Thyroid gland (tissue), 4 donors: Measurements from ENCODE around the gene PIK3CG. TPM values are rescaled to one million over a fixed set of nuclear protein-coding genes. Genes with fewer than 3 reads are reported as not detected.

Source experiments
- DNase-seq, 2 donors: peaks; one replicate each; pipeline ENCODE4 v3.0.0-alpha.2; 2019
- H3K27ac ChIP-seq, 3 donors: fragments of 200-600 bp; sonication (generic); 1 replicate in 2 of 3; 2 replicates in 1 of 3; pipeline ENCODE4 v1.5.1; 2016 to 2019; ENCODE audit warnings: mild to moderate bottlenecking in 1 of 3, moderate library complexity in 1 of 3
- H3K27me3 ChIP-seq: fragments of 200-600 bp; sonication (generic); one replicate; pipeline ENCODE4 v1.5.1; 2019
- H3K36me3 ChIP-seq, 2 donors: fragments of 200-600 bp; sonication (generic); one replicate each; pipeline ENCODE4 v1.5.1; 2016 to 2019
- H3K4me1 ChIP-seq, 2 donors: fragments of 200-600 bp; sonication (generic); one replicate each; pipeline ENCODE4 v1.5.1; 2017 to 2019
- H3K4me3 ChIP-seq, 3 donors: fragments of 200-600 bp; sonication (generic); replicated peaks in 1 of 3; 1 replicate in 2 of 3; 2 replicates in 1 of 3; pipeline ENCODE4 v1.5.1; 2016; ENCODE audit warnings: mild to moderate bottlenecking in 1 of 3
- H3K9me3 ChIP-seq: fragments of 200-600 bp; sonication (generic); one replicate; pipeline ENCODE4 v1.5.1; 2017
- POLR2A ChIP-seq, 2 donors: fragments of 450-650 bp; IDR thresholded peaks; one replicate each; pipeline ENCODE4 v1.6.1; 2017; ENCODE audit warnings: antibody characterized with exemption in 2 of 2, mild to moderate bottlenecking in 2 of 2, moderate library complexity in 1 of 2
- WGBS, 2 donors: methylation state at CpG; one replicate each; pipeline ENCODE4 v1.1.5; 2017; 5-methylcytosine and 5-hydroxymethylcytosine counted together
- intact Hi-C: fragments of 100-400 bp; cut with DNase I; formaldehyde crosslinking; loops from one replicate; pipeline ENCODE4 v1.15.1; 2023
- total RNA-seq, 4 donors: library from RNA; depleted of rRNA; stranded (reverse); fragments of >200 nt; gene quantifications; one replicate each; pipeline ENCODE4 v1.2.3, GENCODE V29; 2016
- TF ChIP-seq, protein P1 (sequence below), 6 experiments: fragments of 200-600 bp in 3 of 6; fragments of 450-650 bp in 3 of 6; sonication (generic) in 3 of 6; IDR thresholded peaks; one replicate each; pipeline ENCODE4 v1.5.1; 2016 to 2019; ENCODE audit warnings: antibody characterized with exemption in 6 of 6, mild to moderate bottlenecking in 2 of 6, inconsistent platforms in 1 of 6, moderate library complexity in 1 of 6

The PIK3CG gene
- total RNA-seq, 4 donors from 2014 or later = 2.2 to 4.3 (median 2.5) TPM

DNA sequence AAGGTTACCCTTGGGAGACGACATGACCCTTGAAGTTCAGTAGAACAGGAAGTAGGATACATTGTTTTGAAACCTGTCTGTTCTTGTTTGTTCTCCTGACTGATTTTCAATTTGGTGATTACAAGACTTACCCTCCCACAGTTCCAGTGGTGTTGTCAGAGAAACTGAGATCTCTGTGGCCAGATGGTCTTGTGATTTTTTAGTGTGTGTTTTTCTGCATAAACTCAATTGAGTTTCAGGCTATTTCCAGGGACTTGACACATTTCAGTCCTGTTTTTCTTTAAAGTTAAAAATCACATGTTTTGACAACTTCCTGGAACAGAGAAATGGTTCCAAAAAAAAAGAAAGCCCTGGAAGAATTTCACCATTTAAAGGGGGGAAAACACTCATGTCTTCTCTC lies 22.3 kb downstream of the PIK3CG start:
- intact Hi-C loops = no loop called here
- WGBS, 2 donors = 35 to 43% methylated on average over 1 of the region's 1 CpG
- no peaks in the 10 kb centered on the region for H3K36me3 ChIP-seq
- no peaks in the 10 kb centered on the region for H3K4me1 ChIP-seq
- no peaks in the 10 kb centered on the region for H3K27me3 ChIP-seq
- no peak for TF ChIP-seq POLR2A (IDR thresholded peaks at IDR 0.05)
- TF ChIP-seq, protein P1, sequence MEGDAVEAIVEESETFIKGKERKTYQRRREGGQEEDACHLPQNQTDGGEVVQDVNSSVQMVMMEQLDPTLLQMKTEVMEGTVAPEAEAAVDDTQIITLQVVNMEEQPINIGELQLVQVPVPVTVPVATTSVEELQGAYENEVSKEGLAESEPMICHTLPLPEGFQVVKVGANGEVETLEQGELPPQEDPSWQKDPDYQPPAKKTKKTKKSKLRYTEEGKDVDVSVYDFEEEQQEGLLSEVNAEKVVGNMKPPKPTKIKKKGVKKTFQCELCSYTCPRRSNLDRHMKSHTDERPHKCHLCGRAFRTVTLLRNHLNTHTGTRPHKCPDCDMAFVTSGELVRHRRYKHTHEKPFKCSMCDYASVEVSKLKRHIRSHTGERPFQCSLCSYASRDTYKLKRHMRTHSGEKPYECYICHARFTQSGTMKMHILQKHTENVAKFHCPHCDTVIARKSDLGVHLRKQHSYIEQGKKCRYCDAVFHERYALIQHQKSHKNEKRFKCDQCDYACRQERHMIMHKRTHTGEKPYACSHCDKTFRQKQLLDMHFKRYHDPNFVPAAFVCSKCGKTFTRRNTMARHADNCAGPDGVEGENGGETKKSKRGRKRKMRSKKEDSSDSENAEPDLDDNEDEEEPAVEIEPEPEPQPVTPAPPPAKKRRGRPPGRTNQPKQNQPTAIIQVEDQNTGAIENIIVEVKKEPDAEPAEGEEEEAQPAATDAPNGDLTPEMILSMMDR (IDR thresholded peaks at IDR 0.05) = no peak
- no peak for DNase-seq
- no peak overlapping the region for H3K27ac ChIP-seq
- H3K4me3 ChIP-seq = no peak overlapping the region
- H3K9me3 ChIP-seq = no peaks in the 10 kb centered on the region

DNA sequence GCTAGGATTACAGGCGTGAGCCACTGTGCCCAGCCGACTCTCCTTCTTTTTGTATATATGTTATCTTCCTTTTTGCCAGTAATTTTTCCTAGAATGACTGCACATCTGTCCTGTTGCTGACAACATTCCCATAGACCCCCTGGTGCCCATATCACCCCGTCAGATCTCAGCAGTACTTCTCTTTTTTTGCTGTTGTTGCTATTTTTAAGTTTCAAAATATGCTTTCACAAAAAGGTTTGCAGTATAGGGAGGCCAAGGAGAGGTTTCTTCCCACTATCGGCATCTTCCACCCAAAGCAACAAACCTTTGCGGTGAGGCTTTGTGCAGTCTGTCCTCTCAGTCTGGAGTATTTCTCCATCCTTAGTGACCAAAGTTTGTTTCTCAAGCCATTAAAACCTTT lies 23.1 kb downstream of the PIK3CG start:
- no peaks in the 10 kb centered on the region for H3K36me3 ChIP-seq
- H3K4me3 ChIP-seq = no peak overlapping the region
- intact Hi-C loops = no loop called here
- H3K4me1 ChIP-seq = no peaks in the 10 kb centered on the region
- H3K9me3 ChIP-seq = no peaks in the 10 kb centered on the region
- no peak for TF ChIP-seq POLR2A (IDR thresholded peaks at IDR 0.05)
- TF ChIP-seq, protein P1 (IDR thresholded peaks at IDR 0.05) = no peak
- no peak overlapping the region for H3K27ac ChIP-seq
- no peaks in the 10 kb centered on the region for H3K27me3 ChIP-seq
- no peak for DNase-seq
- WGBS, 2 donors = 92 to 95% methylated on average over 5 of the region's 5 CpGs

DNA sequence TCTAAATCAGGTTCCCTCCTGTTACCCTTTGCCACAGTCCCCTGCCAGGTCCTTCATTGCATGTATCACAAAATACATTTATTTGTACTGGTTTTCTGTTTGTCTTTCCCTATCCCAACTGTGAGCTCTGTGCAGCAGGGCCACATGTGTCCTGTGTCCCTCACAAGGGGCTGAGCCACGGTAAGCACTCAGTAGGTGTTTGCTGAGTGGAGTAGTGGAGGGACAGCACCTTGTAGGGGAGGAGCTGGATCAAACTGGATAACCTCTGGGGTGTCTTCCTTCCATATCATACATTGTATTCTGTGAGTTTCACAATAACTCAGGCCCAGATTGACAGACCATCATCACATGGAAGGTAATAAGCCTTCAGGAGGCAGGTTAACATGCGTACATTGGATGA lies 25.9 kb downstream of the PIK3CG start:
- DNase-seq = no peak
- intact Hi-C loops = no loop called here
- H3K9me3 ChIP-seq = no peaks in the 10 kb centered on the region
- 95 to 98% methylated on average over 2 of the region's 2 CpGs for WGBS, 2 donors
- no peak for TF ChIP-seq POLR2A (IDR thresholded peaks at IDR 0.05)
- TF ChIP-seq, protein P1 (IDR thresholded peaks at IDR 0.05) = no peak
- H3K4me1 ChIP-seq = peaks cover 0 to 3% of the 10 kb centered on the region in 2 donors
- H3K27ac ChIP-seq = no peak overlapping the region
- no peak overlapping the region for H3K4me3 ChIP-seq
- no peaks in the 10 kb centered on the region for H3K27me3 ChIP-seq
- no peaks in the 10 kb centered on the region for H3K36me3 ChIP-seq

DNA sequence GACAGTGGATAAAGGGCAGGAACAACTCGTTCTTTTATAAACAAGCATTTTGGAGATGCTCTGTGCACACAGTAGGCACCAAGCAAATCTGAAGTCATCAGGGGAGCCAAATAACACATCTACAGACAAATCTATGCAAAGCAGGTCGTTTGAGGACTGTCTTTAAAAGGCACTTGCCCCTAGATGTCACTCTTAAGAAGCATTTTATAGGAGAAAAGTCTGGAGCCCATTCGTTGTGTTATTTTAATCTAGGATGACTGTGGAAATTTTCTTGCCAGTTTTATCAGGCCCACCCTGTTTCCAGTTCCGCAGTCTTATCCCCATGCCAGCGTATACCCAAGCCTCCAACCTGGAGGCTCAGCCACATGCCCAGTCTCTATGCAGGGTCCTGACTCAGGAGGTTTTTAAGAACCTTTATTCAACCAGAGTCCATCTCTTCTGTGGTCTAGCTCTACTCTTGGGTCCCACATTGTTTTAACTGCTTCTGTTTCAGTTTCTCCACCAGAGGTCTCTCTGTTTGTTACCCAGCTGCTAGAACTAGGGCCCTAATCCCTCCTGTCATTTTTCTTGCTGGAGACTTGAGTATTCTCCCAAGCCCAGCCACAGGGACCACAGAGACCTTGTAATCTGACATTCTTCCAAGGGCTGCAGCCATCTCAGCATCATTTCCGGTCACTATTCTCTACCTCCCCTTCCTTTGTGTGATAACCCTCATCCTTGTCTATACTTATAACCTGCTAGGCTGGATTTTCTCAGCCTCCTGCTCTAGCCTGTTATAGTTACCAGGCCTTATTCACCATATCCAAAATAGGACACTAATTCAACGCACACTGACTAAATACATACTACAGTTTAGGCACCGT lies 26.7 kb downstream of the PIK3CG start:
- Histone ChIP-seq H3K4me1 (peaks cover 3% of the 10 kb centered on the region in 2 donors), H3K9me3 (no peaks in the 10 kb centered on the region), H3K27me3 (no peaks in the 10 kb centered on the region), H3K36me3 (no peaks in the 10 kb centered on the region), H3K4me3 (no peak overlapping the region), H3K27ac (no peak overlapping the region)
- WGBS, 2 donors = 71 to 72% methylated on average over 8 of the region's 8 CpGs
- no peak for DNase-seq
- intact Hi-C loops = no loop called here
- TF ChIP-seq, protein P1 (IDR thresholded peaks at IDR 0.05) = no peak
- TF ChIP-seq POLR2A (IDR thresholded peaks at IDR 0.05) = no peak

DNA sequence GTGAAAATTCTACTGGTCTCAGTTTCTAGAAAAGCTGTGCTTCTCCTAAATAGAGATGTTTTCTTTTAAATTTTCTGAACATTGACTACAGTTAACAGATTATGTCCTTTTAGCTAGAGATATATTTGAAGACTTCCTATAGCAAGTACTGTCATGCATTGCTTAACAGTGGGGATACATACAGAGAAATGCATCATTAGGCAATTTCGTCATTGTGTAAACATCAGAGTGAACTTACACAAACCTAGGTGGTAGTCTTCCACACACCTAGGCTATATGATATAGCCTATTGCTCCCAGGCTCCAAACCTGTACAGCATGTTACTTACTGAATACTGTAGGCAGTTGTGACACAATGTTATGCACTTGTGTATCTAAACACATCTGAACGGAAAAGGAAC lies 28.5 kb downstream of the PIK3CG start:
- H3K4me3 ChIP-seq = no peak overlapping the region
- H3K27ac ChIP-seq = no peak overlapping the region
- no peak for DNase-seq
- TF ChIP-seq, protein P1 (IDR thresholded peaks at IDR 0.05) = no peak
- TF ChIP-seq POLR2A (IDR thresholded peaks at IDR 0.05) = no peak
- no peaks in the 10 kb centered on the region for H3K36me3 ChIP-seq
- peaks cover 3% of the 10 kb centered on the region in 2 donors for H3K4me1 ChIP-seq
- no peaks in the 10 kb centered on the region for H3K9me3 ChIP-seq
- WGBS, 2 donors = 90 to 94% methylated on average over 2 of the region's 2 CpGs
- no peaks in the 10 kb centered on the region for H3K27me3 ChIP-seq
- intact Hi-C loops = no loop called here
